Kidney (tissue), 14 donors: ENCODE measurements around the gene SLC35G6. TPM values are rescaled to one million over a fixed set of nuclear protein-coding genes. Genes with fewer than 3 reads are reported as not detected.

Source experiments
- DNase-seq, 5 donors: peaks; one replicate each; pipeline ENCODE4 v3.0.0-alpha.2; 2013 to 2020
- FAIRE-seq: peaks from 2 replicates; lab custom pipeline; 2012; peaks lifted over from hg19 to GRCh38; lab: Jason Lieb, UNC
- H3K27ac ChIP-seq, 2 donors: one replicate each; pipeline ENCODE4 v1.7.0; 2013; ENCODE audit warnings: low read depth in 2 of 2, low read length in 2 of 2, inconsistent platforms in 1 of 2
- H3K27me3 ChIP-seq: one replicate; pipeline ENCODE4 v1.7.1; 2013; ENCODE audit warnings: low read length, inconsistent platforms; ENCODE audit not compliant: control insufficient read depth, insufficient read depth
- H3K36me3 ChIP-seq, 3 donors: one replicate each; pipeline versions ENCODE4 v1.7.0 to v1.7.1; 2013; ENCODE audit warnings: low read length in 3 of 3, control low read depth in 1 of 3, inconsistent platforms in 1 of 3; ENCODE audit not compliant: insufficient read depth in 3 of 3, control insufficient read depth in 2 of 3
- H3K4me1 ChIP-seq, 3 donors: one replicate each; pipeline versions ENCODE4 v1.7.0 to v1.7.1; 2013; ENCODE audit warnings: low read length in 3 of 3, inconsistent platforms in 1 of 3, low read depth in 1 of 3; ENCODE audit not compliant: control insufficient read depth in 2 of 3, insufficient read depth in 2 of 3
- H3K4me3 ChIP-seq, 3 donors: one replicate each; pipeline versions ENCODE4 v1.7.0 to v1.8.1; 2013; ENCODE audit warnings: low read length in 3 of 3, control low read depth in 1 of 3, inconsistent platforms in 1 of 3
- H3K9ac ChIP-seq, 3 donors: one replicate each; pipeline versions ENCODE4 v1.7.0 to v1.7.1; 2013; ENCODE audit warnings: low read length in 3 of 3, control low read depth in 1 of 3, inconsistent platforms in 1 of 3
- H3K9me3 ChIP-seq, 3 donors: one replicate each; pipeline versions ENCODE4 v1.7.0 to v1.7.1; 2013; ENCODE audit warnings: low read length in 3 of 3, control low read depth in 1 of 3, inconsistent platforms in 1 of 3; ENCODE audit not compliant: control insufficient read depth in 2 of 3, insufficient read depth in 1 of 3
- CTCF ChIP-seq: IDR thresholded peaks from 3 replicates; pipeline ENCODE4 v1.5.1; 2012; ENCODE audit warnings: mild to moderate bottlenecking, moderate library complexity, borderline replicate concordance; ENCODE audit not compliant: insufficient read depth; ENCODE audit errors: extremely low read depth
- intact Hi-C: fragments of 100-400 bp; cut with DNase I; formaldehyde crosslinking; loops from one replicate; pipeline ENCODE4 v1.11.1; 2022
- polyA plus RNA-seq: library from polyadenylated mRNA; stranded (reverse); fragments of 350-450 nt; fragmentation: Illumina TruSeq; extraction: RNeasy Lipid Tissue Mini Kit (QIAGEN cat#74804); gene quantifications from one replicate; pipeline ENCODE4 v1.2.3, GENCODE V29; 2014; ENCODE audit warnings: low read depth, low replicate concordance; ENCODE audit not compliant: insufficient read depth
- total RNA-seq: library from RNA; stranded (reverse); fragmentation: NEBNext Ultra II Directional; extraction: Animal tissue kit (Norgen Biotek cat#: 25700); gene quantifications from one replicate; pipeline ENCODE4 v1.2.1, GENCODE V29; 2021
- donor health status: control.
- donor health status: control.
- donor health status: control.
- donor health status: control.
- donor health status: control.
- donor health status: DM: yes; HTN: yes; CAD: no.
- donor health status: Normal renal cell carcinoma (clear cell type).

The SLC35G6 gene
- total and polyA plus RNA-seq, 2 donors from 2014 or later: not detected

GRCh38 chr17:7509937-7510336 is 28.7 kb downstream of the SLC35G6 start:
- Histone ChIP-seq H3K27ac (no peak overlapping the region), H3K9me3 (no peaks in the 10 kb centered on the region), H3K9ac (no peak overlapping the region), H3K36me3 (peaks cover 15 to 77% (median 57%) of the 10 kb centered on the region in 3 donors), H3K4me3 (no peak overlapping the region), H3K27me3 (no peaks in the 10 kb centered on the region), H3K4me1 (no peaks in the 10 kb centered on the region)
- DNase-seq (no peak), FAIRE-seq (no peak)
- TF ChIP-seq CTCF: no peak
- intact Hi-C loops: no loop called here

- no peaks in the 10 kb centered on the region for H3K27me3 ChIP-seq
- no peak overlapping the region for H3K27ac ChIP-seq
- DNase-seq (no peak), FAIRE-seq (no peak)
- H3K4me1 ChIP-seq: no peaks in the 10 kb centered on the region
- no peak overlapping the region for H3K9ac ChIP-seq
- H3K9me3 ChIP-seq: no peaks in the 10 kb centered on the region
- intact Hi-C loops: no loop called here
- no peak for TF ChIP-seq CTCF
- H3K36me3 ChIP-seq: peaks cover 15 to 71% (median 52%) of the 10 kb centered on the region in 3 donors
- H3K4me3 ChIP-seq: no peak overlapping the region
These were observed 29.9 kb downstream of the SLC35G6 start for GRCh38 chr17:7511108-7511507.

GRCh38 chr17:7512105-7512504 is 30.9 kb downstream of the SLC35G6 start:
- H3K9ac ChIP-seq: no peak overlapping the region
- intact Hi-C loops: no loop called here
- TF ChIP-seq CTCF: no peak
- FAIRE-seq (no peak), DNase-seq (no peak)
- H3K27me3 ChIP-seq: no peaks in the 10 kb centered on the region
- no peak overlapping the region for H3K27ac ChIP-seq
- H3K9me3 ChIP-seq: no peaks in the 10 kb centered on the region
- H3K36me3 ChIP-seq: peaks cover 12 to 62% (median 47%) of the 10 kb centered on the region in 3 donors
- no peaks in the 10 kb centered on the region for H3K4me1 ChIP-seq
- no peak overlapping the region for H3K4me3 ChIP-seq
